Esophagus squamous epithelium (tissue), 4 donors: ENCODE data around the gene JAZF1.

Experiments
- CTCF ChIP-seq, 6 experiments: fragments of 450-650 bp in 4 of 6; fragments of 200-600 bp in 2 of 6; sonication (generic) in 2 of 6; IDR thresholded peaks; one replicate each; pipeline ENCODE4 v1.5.1; 2016 to 2019; ENCODE audit warnings: antibody characterized with exemption in 6 of 6, mild to moderate bottlenecking in 4 of 6, moderate library complexity in 4 of 6
- POLR2A ChIP-seq, 4 donors: fragments of 450-650 bp; IDR thresholded peaks; one replicate each; pipeline ENCODE4 v1.6.1; 2017; ENCODE audit warnings: antibody characterized with exemption in 4 of 4, mild to moderate bottlenecking in 4 of 4, moderate library complexity in 3 of 4

GRCh38 chr7:27960415-27960814 lies 220.2 kb downstream of the JAZF1 start:
- TF ChIP-seq CTCF (IDR thresholded peaks at IDR 0.05) (no peak), POLR2A (IDR thresholded peaks at IDR 0.05) (no peak)
